Breast epithelium (tissue), 4 donors: ENCODE results near the gene VPS45. TPM values are rescaled to one million over a fixed set of nuclear protein-coding genes. Genes with fewer than 3 reads are reported as not detected.

ENCODE experiments used
- DNase-seq, 2 donors: peaks; one replicate each; pipeline ENCODE4 v3.0.0-alpha.2; 2019; ENCODE audit warnings: low spot score in 2 of 2
- H3K27ac ChIP-seq, 2 donors: fragments of 200-600 bp; sonication (generic) in 1 of 2; one replicate each; pipeline ENCODE4 v1.5.1; 2016 to 2019; ENCODE audit warnings: mild to moderate bottlenecking in 1 of 2
- H3K27me3 ChIP-seq, 2 donors: fragments of 200-600 bp; sonication (generic) in 1 of 2; one replicate each; pipeline versions ENCODE4 v1.5.1 to v1.6.0; 2017 to 2019; ENCODE audit warnings: control low read depth in 1 of 2, mild to moderate bottlenecking in 1 of 2
- H3K36me3 ChIP-seq: fragments of 200-600 bp; one replicate; pipeline ENCODE4 v1.5.1; 2019
- H3K4me1 ChIP-seq, 2 donors: fragments of 200-600 bp; sonication (generic); one replicate each; pipeline ENCODE4 v1.5.1; 2016 to 2019; ENCODE audit warnings: control low read depth in 1 of 2
- H3K4me3 ChIP-seq, 3 donors: fragments of 200-600 bp; sonication (generic); 1 replicate in 2 of 3; 2 replicates in 1 of 3; pipeline ENCODE4 v1.5.1; 2016 to 2019; ENCODE audit warnings: mild to moderate bottlenecking in 3 of 3, moderate library complexity in 2 of 3
- H3K9me3 ChIP-seq, 2 donors: fragments of 200-600 bp; sonication (generic) in 1 of 2; one replicate each; pipeline ENCODE4 v1.5.1; 2016 to 2019; ENCODE audit warnings: control low read depth in 1 of 2
- POLR2A ChIP-seq: fragments of 450-650 bp; IDR thresholded peaks from one replicate; pipeline ENCODE4 v1.6.1; 2016; ENCODE audit warnings: antibody characterized with exemption, mild to moderate bottlenecking, moderate library complexity
- POLR2AphosphoS5 ChIP-seq, 3 donors: sonication (generic); formaldehyde crosslinking; IDR thresholded peaks; one replicate each; pipeline ENCODE4 v1.6.1; 2017; ENCODE audit warnings: antibody characterized with exemption in 3 of 3
- intact Hi-C: fragments of 100-400 bp; cut with DNase I; formaldehyde crosslinking; loops from one replicate; pipeline ENCODE4 v1.15.1; 2023; ENCODE audit warnings: low total_unique reads
- total RNA-seq, 3 donors: library from RNA; depleted of rRNA; stranded (reverse); fragments of >200 nt; gene quantifications; one replicate each; pipeline ENCODE4 v1.1.0, GENCODE V29; 2016
- TF ChIP-seq, protein P1 (sequence below), 3 donors: fragments of 450-650 bp; IDR thresholded peaks; one replicate each; pipeline ENCODE4 v1.5.1; 2016 to 2017; ENCODE audit warnings: antibody characterized with exemption in 3 of 3, mild to moderate bottlenecking in 3 of 3, moderate library complexity in 3 of 3

VPS45 gene
- total RNA-seq, 3 donors from 2014 or later, result 37.1 to 72.0 (median 45.6) TPM

DNA sequence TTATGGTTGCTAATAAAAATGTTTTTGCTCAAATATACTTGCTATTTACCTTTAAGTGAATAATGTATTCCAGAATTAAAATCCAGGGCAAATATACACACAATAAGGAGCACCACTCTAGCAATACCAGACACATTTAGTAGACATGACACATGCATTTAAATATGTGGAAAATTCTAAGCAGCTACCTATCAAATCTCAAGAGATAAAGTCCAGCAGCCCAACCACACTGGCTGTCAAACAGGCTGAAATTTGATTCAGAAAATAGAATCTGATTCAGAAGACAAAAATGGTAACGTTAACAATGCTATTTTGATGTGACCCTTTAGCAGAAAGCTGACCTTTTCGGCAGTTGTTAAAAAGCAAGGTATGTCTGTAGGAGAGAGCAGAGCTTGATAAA lies 124.4 kb downstream of the VPS45 start:
- Histone ChIP-seq H3K4me1 (no peaks in the 10 kb centered on the region), H3K27ac (no peak overlapping the region), H3K9me3 (no peaks in the 10 kb centered on the region), H3K4me3 (no peak overlapping the region), H3K27me3 (no peaks in the 10 kb centered on the region), H3K36me3 (no peaks in the 10 kb centered on the region)
- intact Hi-C loops, result no loop called here
- TF ChIP-seq POLR2AphosphoS5 (IDR thresholded peaks at IDR 0.05), result no peak
- TF ChIP-seq, protein P1, sequence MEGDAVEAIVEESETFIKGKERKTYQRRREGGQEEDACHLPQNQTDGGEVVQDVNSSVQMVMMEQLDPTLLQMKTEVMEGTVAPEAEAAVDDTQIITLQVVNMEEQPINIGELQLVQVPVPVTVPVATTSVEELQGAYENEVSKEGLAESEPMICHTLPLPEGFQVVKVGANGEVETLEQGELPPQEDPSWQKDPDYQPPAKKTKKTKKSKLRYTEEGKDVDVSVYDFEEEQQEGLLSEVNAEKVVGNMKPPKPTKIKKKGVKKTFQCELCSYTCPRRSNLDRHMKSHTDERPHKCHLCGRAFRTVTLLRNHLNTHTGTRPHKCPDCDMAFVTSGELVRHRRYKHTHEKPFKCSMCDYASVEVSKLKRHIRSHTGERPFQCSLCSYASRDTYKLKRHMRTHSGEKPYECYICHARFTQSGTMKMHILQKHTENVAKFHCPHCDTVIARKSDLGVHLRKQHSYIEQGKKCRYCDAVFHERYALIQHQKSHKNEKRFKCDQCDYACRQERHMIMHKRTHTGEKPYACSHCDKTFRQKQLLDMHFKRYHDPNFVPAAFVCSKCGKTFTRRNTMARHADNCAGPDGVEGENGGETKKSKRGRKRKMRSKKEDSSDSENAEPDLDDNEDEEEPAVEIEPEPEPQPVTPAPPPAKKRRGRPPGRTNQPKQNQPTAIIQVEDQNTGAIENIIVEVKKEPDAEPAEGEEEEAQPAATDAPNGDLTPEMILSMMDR (IDR thresholded peaks at IDR 0.05), result no peak
- no peak for TF ChIP-seq POLR2A
- DNase-seq, result no peak

DNA sequence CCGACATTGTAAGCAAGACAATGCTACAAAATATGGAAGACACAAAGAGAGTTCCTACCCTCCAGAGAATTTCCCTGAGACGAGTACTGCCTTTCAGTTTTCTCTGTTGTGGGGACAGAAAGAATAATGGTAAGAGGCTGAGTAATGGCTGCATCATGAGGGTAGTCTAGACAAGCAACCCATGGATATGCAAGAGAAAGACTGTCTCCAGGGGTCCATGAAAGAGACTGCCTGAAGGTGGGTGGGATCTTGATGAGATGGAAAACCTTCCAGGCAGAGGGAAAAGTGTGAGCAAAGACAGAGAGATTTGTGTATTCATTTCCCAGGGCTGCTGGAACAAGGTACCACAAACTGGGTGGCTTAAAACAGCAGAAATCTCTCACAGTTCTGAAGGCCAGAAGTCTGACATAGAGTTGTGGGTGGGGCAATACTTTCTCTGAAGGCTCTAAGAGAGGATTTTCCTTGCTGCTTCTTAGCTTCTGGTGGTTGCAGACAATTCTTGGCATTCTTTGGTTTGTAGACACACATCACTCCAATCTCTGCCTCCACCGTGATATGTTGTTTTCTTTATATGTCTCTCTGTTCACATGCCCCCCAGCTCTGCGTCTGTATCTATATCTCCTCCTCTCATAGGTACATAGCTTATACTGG lies 126.9 kb downstream of the VPS45 start:
- Histone ChIP-seq H3K9me3 (no peaks in the 10 kb centered on the region), H3K4me3 (no peak overlapping the region), H3K36me3 (no peaks in the 10 kb centered on the region), H3K4me1 (no peaks in the 10 kb centered on the region), H3K27me3 (no peaks in the 10 kb centered on the region), H3K27ac (no peak overlapping the region)
- intact Hi-C loops, result no loop called here
- TF ChIP-seq, protein P1 (IDR thresholded peaks at IDR 0.05), result no peak
- no peak for TF ChIP-seq POLR2A
- TF ChIP-seq POLR2AphosphoS5 (IDR thresholded peaks at IDR 0.05), result no peak
- DNase-seq, result no peak

Other genes with a start within 250 kb of the VPS45 start
- 10 to 100 TPM; 29.5 to 34.0 (median 33.4) TPM for gene BOLA1, start 168.2 kb upstream of the VPS45 start, total RNA-seq
- 1 to 10 TPM in 2 of 3 donors, under 1 TPM in 1; 0.32 to 3.6 (median 2.2) TPM for gene SV2A, start 149.9 kb upstream of the VPS45 start, total RNA-seq
- gene SF3B4, start 140.0 kb upstream of the VPS45 start, total RNA-seq, result 1 to 10 TPM; 6.9 to 9.7 (median 7.4) TPM
- gene MTMR11, start 130.9 kb upstream of the VPS45 start, total RNA-seq, result 10 to 100 TPM in 2 of 3 donors, 1 to 10 TPM in 1; 7.4 to 13.9 (median 13.8) TPM
- gene OTUD7B, start 57.0 kb upstream of the VPS45 start, total RNA-seq, result 10 to 100 TPM; 22.0 to 32.8 (median 28.1) TPM
- 10 to 100 TPM; 20.8 to 58.0 (median 27.5) TPM for gene PLEKHO1, start 82.1 kb downstream of the VPS45 start, total RNA-seq
- gene ANP32E, start 168.3 kb downstream of the VPS45 start, total RNA-seq, result 10 to 100 TPM; 16.5 to 21.6 (median 18.6) TPM
- not detected for gene CA14, start 190.0 kb downstream of the VPS45 start, total RNA-seq
- gene APH1A, start 201.2 kb downstream of the VPS45 start, total RNA-seq, result 100 to 1,000 TPM in 2 of 3 donors, 10 to 100 TPM in 1; 86.9 to 138 (median 104) TPM
- gene C1orf54, start 205.0 kb downstream of the VPS45 start, total RNA-seq, result 10 to 100 TPM in 2 of 3 donors, 1 to 10 TPM in 1; 9.4 to 24.3 (median 13.6) TPM
- 1 to 10 TPM; 2.6 to 7.4 (median 4.3) TPM for gene CIART, start 214.8 kb downstream of the VPS45 start, total RNA-seq
- gene MRPS21, start 226.1 kb downstream of the VPS45 start, total RNA-seq, result 10 to 100 TPM; 40.5 to 55.1 (median 45.1) TPM